Transverse colon (tissue), 4 donors: Measurements from ENCODE around the gene ACCS. TPM values are rescaled to one million over a fixed set of nuclear protein-coding genes. Genes with fewer than 3 reads are reported as not detected.
A peak's percentile ranks its signal among the peaks of the same experiment; 100 is the strongest.

Source experiments
- DNase-seq: peaks from one replicate; pipeline ENCODE4 v3.0.0-alpha.2; 2019
- H3K27ac ChIP-seq, 4 donors: fragments of 200-600 bp; sonication (generic); 2 replicates each; pipeline ENCODE4 v1.5.1; 2016 to 2018; ENCODE audit warnings: inconsistent platforms in 4 of 4
- H3K27me3 ChIP-seq: fragments of 200-600 bp; sonication (generic); 2 replicates; pipeline ENCODE4 v1.5.1; 2017; ENCODE audit warnings: inconsistent platforms
- H3K36me3 ChIP-seq, 4 donors: fragments of 200-600 bp; sonication (generic); 2 replicates each; pipeline ENCODE4 v1.5.1; 2017 to 2019; ENCODE audit warnings: inconsistent platforms in 4 of 4
- H3K4me1 ChIP-seq, 4 donors: fragments of 200-600 bp; sonication (generic); 2 replicates each; pipeline ENCODE4 v1.5.1; 2017 to 2020; ENCODE audit warnings: inconsistent platforms in 4 of 4
- H3K4me3 ChIP-seq, 4 donors: fragments of 200-600 bp; sonication (generic); 1 replicate in 1 of 4; 2 replicates in 3 of 4; pipeline versions ENCODE4 v1.5.1 to v1.6.1; 2017 to 2019; ENCODE audit warnings: inconsistent platforms in 4 of 4
- H3K9me3 ChIP-seq, 2 donors: fragments of 200-600 bp; sonication (generic); 2 replicates each; pipeline ENCODE4 v1.5.1; 2017 to 2019; ENCODE audit warnings: inconsistent platforms in 2 of 2
- EP300 ChIP-seq: sonication (generic); formaldehyde crosslinking; IDR thresholded peaks from one replicate; pipeline ENCODE4 v1.6.1; 2017; ENCODE audit warnings: antibody characterized with exemption, low read depth
- POLR2A ChIP-seq: fragments of 450-650 bp; IDR thresholded peaks from one replicate; pipeline ENCODE4 v1.6.1; 2016; ENCODE audit warnings: antibody characterized with exemption, mild to moderate bottlenecking, moderate library complexity
- POLR2AphosphoS5 ChIP-seq, 3 donors: sonication (generic); formaldehyde crosslinking; IDR thresholded peaks; one replicate each; pipeline ENCODE4 v1.6.1; 2016; ENCODE audit warnings: antibody characterized with exemption in 3 of 3
- WGBS, 2 donors: methylation state at CpG; one replicate each; pipeline ENCODE4 v1.1.5; 2018; ENCODE audit warnings: low coverage in 1 of 2; 5-methylcytosine and 5-hydroxymethylcytosine counted together
- in situ Hi-C, 4 donors: fragments of 200-750 bp; cut with MboI; loops; one replicate each; pipeline versions ENCODE4 v1.15.0 to v1.15.1; 2017; ENCODE audit warnings: low sequenced_read_pairs in 3 of 4, low pct_ligation_motif_present in 1 of 4, low pct_unique_long_range_greater_than_20kb in 1 of 4
- intact Hi-C: fragments of 100-400 bp; cut with DNase I; formaldehyde crosslinking; loops from one replicate; pipeline ENCODE4 v1.15.1; 2023; ENCODE audit warnings: low total_unique reads
- total RNA-seq, 4 donors: library from RNA; depleted of rRNA; stranded (reverse); fragments of >200 nt; gene quantifications; one replicate each; pipeline ENCODE4 v1.1.0, GENCODE V29; 2016
- TF ChIP-seq, protein P1 (sequence below), 5 experiments: fragments of 200-600 bp in 3 of 5; fragments of 450-650 bp in 2 of 5; sonication (generic) in 3 of 5; IDR thresholded peaks; 1 replicate in 2 of 5; 2 replicates in 3 of 5; pipeline ENCODE4 v1.5.1; 2016 to 2017; ENCODE audit warnings: antibody characterized with exemption in 5 of 5, inconsistent platforms in 3 of 5, mild to moderate bottlenecking in 2 of 5, moderate library complexity in 1 of 5

ACCS gene
- total RNA-seq, 4 donors from 2014 or later, result 17.6 to 88.3 (median 29.5) TPM

GRCh38 chr11:44028401-44028800, 37.7 kb upstream of the ACCS start:
- Histone ChIP-seq H3K36me3 (no peaks in the 10 kb centered on the region), H3K4me1 (peaks cover 0 to 2% (median 0%) of the 10 kb centered on the region in 4 donors), H3K27me3 (no peaks in the 10 kb centered on the region), H3K4me3 (no peak overlapping the region), H3K27ac (no peak overlapping the region), H3K9me3 (peaks cover 0 to 7% of the 10 kb centered on the region in 2 donors)
- TF ChIP-seq POLR2A, result no peak
- DNase-seq, result no peak
- intact Hi-C loops (no loop called here), in situ Hi-C loops (no loop called here)
- 82% methylated on average over 1 of the region's 1 CpG; no CpG with 5 or more reads in 1 of the 2 donors for WGBS, 2 donors

DNA sequence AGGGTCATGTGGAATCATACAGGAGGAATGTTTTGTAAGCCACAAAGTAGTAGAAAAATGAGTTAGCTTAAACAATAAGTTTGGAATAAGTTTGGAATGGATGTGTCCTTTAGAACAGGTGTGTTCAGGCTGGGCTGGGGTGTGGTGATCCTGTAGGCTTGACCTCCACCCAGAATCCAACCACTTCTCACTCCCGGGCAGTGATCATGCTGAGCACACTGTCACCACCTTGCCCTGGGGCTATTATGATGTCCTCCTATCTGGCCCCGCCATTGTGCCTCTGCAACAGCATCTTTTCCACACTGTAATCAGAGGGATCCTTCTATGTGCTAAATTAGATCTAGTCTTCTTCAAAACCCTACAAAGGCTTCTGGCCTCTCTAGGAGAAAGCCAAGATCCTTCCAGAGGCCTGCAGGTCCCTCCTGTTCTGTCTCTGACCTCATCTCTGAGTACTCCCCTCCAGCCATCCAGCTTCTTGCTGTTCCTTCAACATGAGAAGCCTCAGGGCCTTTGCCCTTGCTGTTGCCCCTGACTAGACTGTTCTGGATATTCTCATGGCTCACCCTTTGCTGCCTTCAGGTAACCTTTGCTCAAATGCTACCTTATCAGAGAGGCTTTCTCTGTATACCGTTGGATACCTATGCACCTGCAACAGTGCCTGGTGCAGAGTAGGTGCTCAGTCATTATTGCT, 37.1 kb upstream of the ACCS start:
- Histone ChIP-seq H3K27ac (no peak overlapping the region), H3K4me3 (no peak overlapping the region), H3K4me1 (peaks cover 0 to 2% (median 0%) of the 10 kb centered on the region in 4 donors), H3K27me3 (no peaks in the 10 kb centered on the region), H3K9me3 (peaks cover 0 to 7% of the 10 kb centered on the region in 2 donors), H3K36me3 (no peaks in the 10 kb centered on the region)
- intact Hi-C loops (no loop called here), in situ Hi-C loops (no loop called here)
- TF ChIP-seq POLR2AphosphoS5 (IDR thresholded peaks at IDR 0.05), result no peak
- TF ChIP-seq POLR2A, result no peak
- TF ChIP-seq, protein P1, sequence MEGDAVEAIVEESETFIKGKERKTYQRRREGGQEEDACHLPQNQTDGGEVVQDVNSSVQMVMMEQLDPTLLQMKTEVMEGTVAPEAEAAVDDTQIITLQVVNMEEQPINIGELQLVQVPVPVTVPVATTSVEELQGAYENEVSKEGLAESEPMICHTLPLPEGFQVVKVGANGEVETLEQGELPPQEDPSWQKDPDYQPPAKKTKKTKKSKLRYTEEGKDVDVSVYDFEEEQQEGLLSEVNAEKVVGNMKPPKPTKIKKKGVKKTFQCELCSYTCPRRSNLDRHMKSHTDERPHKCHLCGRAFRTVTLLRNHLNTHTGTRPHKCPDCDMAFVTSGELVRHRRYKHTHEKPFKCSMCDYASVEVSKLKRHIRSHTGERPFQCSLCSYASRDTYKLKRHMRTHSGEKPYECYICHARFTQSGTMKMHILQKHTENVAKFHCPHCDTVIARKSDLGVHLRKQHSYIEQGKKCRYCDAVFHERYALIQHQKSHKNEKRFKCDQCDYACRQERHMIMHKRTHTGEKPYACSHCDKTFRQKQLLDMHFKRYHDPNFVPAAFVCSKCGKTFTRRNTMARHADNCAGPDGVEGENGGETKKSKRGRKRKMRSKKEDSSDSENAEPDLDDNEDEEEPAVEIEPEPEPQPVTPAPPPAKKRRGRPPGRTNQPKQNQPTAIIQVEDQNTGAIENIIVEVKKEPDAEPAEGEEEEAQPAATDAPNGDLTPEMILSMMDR (IDR thresholded peaks at IDR 0.05), result no peak
- no peak for TF ChIP-seq EP300
- WGBS, 2 donors, result 77% methylated on average over 3 of the region's 3 CpGs; no CpG with 5 or more reads in 1 of the 2 donors
- no peak for DNase-seq

DNA sequence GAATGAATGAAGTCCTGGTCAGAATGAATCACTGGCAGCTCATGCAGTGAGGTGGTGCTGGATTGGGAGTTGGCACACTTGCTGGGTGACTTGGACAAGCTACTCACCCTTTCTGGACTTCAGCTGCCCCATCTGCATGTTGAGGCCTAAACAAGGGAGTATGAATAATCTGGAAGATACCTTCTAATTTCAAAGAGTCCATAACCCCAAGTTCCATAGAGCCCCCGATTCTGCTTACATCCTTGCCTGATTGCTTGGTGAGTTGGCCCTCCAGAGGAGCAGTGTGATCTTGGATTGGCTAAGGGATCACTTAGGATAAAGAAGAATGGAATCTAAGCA, 36.6 kb upstream of the ACCS start:
- no peak for DNase-seq
- H3K27ac ChIP-seq, result no peak overlapping the region
- no peaks in the 10 kb centered on the region for H3K36me3 ChIP-seq
- no peaks in the 10 kb centered on the region for H3K27me3 ChIP-seq
- H3K4me1 ChIP-seq, result peaks cover 0 to 2% (median 0%) of the 10 kb centered on the region in 4 donors
- no peak overlapping the region for H3K4me3 ChIP-seq
- intact Hi-C loops (no loop called here), in situ Hi-C loops (no loop called here)
- TF ChIP-seq EP300, result no peak
- TF ChIP-seq POLR2A, result no peak
- TF ChIP-seq, protein P1 (IDR thresholded peaks at IDR 0.05), result no peak
- TF ChIP-seq POLR2AphosphoS5 (IDR thresholded peaks at IDR 0.05), result no peak
- 83 to 92% methylated on average over 1 of the region's 1 CpG for WGBS, 2 donors
- H3K9me3 ChIP-seq, result peaks cover 0 to 7% of the 10 kb centered on the region in 2 donors

DNA sequence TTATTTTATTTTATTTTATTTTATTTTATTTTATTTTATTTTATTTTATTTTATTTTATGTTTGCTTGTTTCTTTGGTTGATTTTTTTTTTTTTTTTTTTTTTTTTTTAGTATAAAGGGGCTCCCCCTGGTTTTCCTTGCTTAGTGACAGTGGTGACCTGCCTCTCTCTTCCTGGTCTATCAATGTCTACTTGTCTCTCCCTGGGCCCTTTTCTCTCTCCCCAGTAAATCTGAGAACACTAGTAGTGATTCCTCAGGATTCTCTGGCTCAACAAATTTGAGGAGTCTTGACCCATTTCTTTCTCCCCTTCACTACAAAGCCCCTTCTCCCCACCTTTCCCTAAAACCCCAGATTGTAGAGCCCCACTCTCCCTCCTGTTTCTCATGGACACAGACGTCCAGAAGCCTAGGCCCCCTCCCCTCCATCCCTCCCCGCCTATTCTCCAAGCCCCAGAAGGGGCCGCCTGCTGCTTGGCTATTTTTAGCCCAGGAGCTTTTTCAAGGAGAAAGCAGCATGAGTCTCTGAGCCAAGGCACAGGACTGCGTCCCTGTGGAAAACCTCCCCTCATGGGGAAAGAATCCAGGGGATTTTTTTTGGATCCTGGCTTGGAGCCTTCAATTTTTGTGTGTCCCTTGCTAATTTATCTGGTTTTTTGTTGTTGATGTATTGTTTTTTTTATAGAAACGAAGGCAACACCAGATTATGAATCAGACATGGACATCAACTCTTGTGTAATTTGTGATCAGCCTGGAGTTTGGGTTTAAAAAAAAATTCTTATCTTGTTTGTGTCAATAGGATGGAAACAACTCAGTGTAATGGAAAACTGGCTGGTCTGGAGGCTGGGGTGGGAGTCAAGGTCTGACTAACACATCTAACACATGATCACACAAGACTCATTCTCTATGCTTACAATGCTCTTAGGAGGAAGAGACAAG, 35.8 kb upstream of the ACCS start:
- TF ChIP-seq EP300 (no peak), POLR2A (no peak), POLR2AphosphoS5 (IDR thresholded peaks at IDR 0.05) (peak in 1 of 3 donors; percentile 40)
- TF ChIP-seq, protein P1 (IDR thresholded peaks at IDR 0.05), result no peak
- H3K4me3 ChIP-seq, result no peak overlapping the region
- no peak for DNase-seq
- 39 to 47% methylated on average over 3 to 5 of the region's 5 CpGs for WGBS, 2 donors
- peaks cover 0 to 7% of the 10 kb centered on the region in 2 donors for H3K9me3 ChIP-seq
- in situ Hi-C loops, result loop anchor here in 1 of 4 donors (10.0 kb wide), 1 partner anchor 135 kb away; no protein-coding TSS in a partner anchor
- no peaks in the 10 kb centered on the region for H3K36me3 ChIP-seq
- no peaks in the 10 kb centered on the region for H3K27me3 ChIP-seq
- peaks cover 0 to 2% (median 0%) of the 10 kb centered on the region in 4 donors for H3K4me1 ChIP-seq
- intact Hi-C loops, result loop anchor here (10.0 kb wide), 1 partner anchor 345 kb away; the partner anchor contains the start of gene HSD17B12
- peak overlapping the region; percentile 59 to 70 (median 68) for H3K27ac ChIP-seq
